HepG2 (cell line): Measurements from ENCODE around the gene CNNM4. TPM values are rescaled to one million over a fixed set of nuclear protein-coding genes. Genes with fewer than 3 reads are reported as not detected.
A peak's percentile ranks its signal among the peaks of the same experiment; 100 is the strongest.

ENCODE experiments used
- ARNT2 ChIP-seq: sonication (generic); formaldehyde crosslinking; IDR thresholded peaks from 2 replicates; pipeline ENCODE4 v1.8.0; 2022; ENCODE audit warnings: mild to moderate bottlenecking, low read depth, missing genetic modification reagents, moderate library complexity
- CREM ChIP-seq, 2 experiments: sonication (generic) in 1 of 2; formaldehyde crosslinking in 1 of 2; IDR thresholded peaks; 2 replicates each; pipeline versions ENCODE4 v1.4.0 to v1.6.1; 2016 to 2020; ENCODE audit warnings: antibody characterized with exemption in 1 of 2, mild to moderate bottlenecking in 1 of 2, missing genetic modification reagents in 1 of 2
- ETV6 ChIP-seq: sonication (generic); formaldehyde crosslinking; conservative IDR thresholded peaks from 2 replicates; pipeline ENCODE4 v1.4.0; 2020; ENCODE audit warnings: missing genetic modification reagents
- HMGXB4 ChIP-seq, 2 experiments: sonication (generic) in 1 of 2; formaldehyde crosslinking in 1 of 2; IDR thresholded peaks; 2 replicates each; pipeline versions ENCODE4 v1.4.0 to v1.6.1; 2018 to 2020; ENCODE audit warnings: missing genetic modification reagents in 2 of 2, borderline replicate concordance in 1 of 2, low read depth in 1 of 2, mild to moderate bottlenecking in 1 of 2, missing biosample characterization in 1 of 2
- KDM1A ChIP-seq: IDR thresholded peaks from 2 replicates; pipeline ENCODE4 v1.6.1; 2016; ENCODE audit warnings: missing compliant biosample characterization
- KLF13 ChIP-seq: sonication (generic); formaldehyde crosslinking; IDR thresholded peaks from 2 replicates; pipeline ENCODE4 v1.4.0; 2020; ENCODE audit warnings: mild to moderate bottlenecking, missing genetic modification reagents
- MBD4 ChIP-seq: IDR thresholded peaks from 2 replicates; pipeline ENCODE4 v1.6.1; 2012; ENCODE audit warnings: low read length, inconsistent platforms, borderline replicate concordance
- NFIC ChIP-seq: IDR thresholded peaks from 2 replicates; pipeline ENCODE4 v1.6.1; 2012; ENCODE audit warnings: mild to moderate bottlenecking, low read length, inconsistent platforms
- NR2F2 ChIP-seq: IDR thresholded peaks from 2 replicates; pipeline ENCODE4 v1.6.1; 2012; ENCODE audit warnings: low read depth, inconsistent platforms, borderline replicate concordance
- NR2F6 ChIP-seq, 2 experiments: IDR thresholded peaks; 2 replicates each; pipeline ENCODE4 v1.6.1; 2016; ENCODE audit warnings: antibody characterized with exemption in 1 of 2, mild to moderate bottlenecking in 1 of 2
- PREB ChIP-seq: sonication (generic); formaldehyde crosslinking; IDR thresholded peaks from 2 replicates; pipeline ENCODE4 v1.4.0; 2020; ENCODE audit warnings: missing genetic modification reagents
- ZC3H4 ChIP-seq: sonication (generic); formaldehyde crosslinking; IDR thresholded peaks from 2 replicates; pipeline ENCODE4 v1.4.0; 2020; ENCODE audit warnings: missing genetic modification reagents, borderline replicate concordance
- ZIK1 ChIP-seq: sonication (generic); formaldehyde crosslinking; IDR thresholded peaks from 2 replicates; pipeline ENCODE4 v1.5.0; 2020; ENCODE audit warnings: mild to moderate bottlenecking, low read depth, missing genetic modification reagents, borderline replicate concordance
- ZNF367 ChIP-seq: sonication (generic); formaldehyde crosslinking; IDR thresholded peaks from 2 replicates; pipeline ENCODE4 v1.4.0; 2020; ENCODE audit warnings: missing genetic modification reagents, borderline replicate concordance
- ZNF572 ChIP-seq: sonication (generic); formaldehyde crosslinking; IDR thresholded peaks from 2 replicates; pipeline ENCODE4 v1.5.1; 2020; ENCODE audit warnings: mild to moderate bottlenecking, missing genetic modification reagents
- polyA plus RNA-seq, 8 experiments: library from polyadenylated mRNA; depleted of rRNA in 3 of 8; stranded (reverse) in 7 of 8; unstranded in 1 of 8; fragments of >200 nt; fragmentation: Illumina TruSeq in 4 of 8; extraction: Trizol in 4 of 8; gene quantifications; 2 replicates each; pipeline versions ENCODE4 v1.2.1 to v1.2.3, GENCODE V29; 2011 to 2016; ENCODE audit warnings: low read depth in 4 of 8, missing spikeins in 1 of 8, mixed read lengths in 1 of 8; ENCODE audit not compliant: insufficient read depth in 1 of 8
- total RNA-seq, 5 experiments: library from RNA; depleted of rRNA; stranded (reverse); fragments of >200 nt; fragmentation: Illumina TruSeq; extraction: Trizol; gene quantifications; 2 replicates each; pipeline ENCODE4 v1.2.3, GENCODE V29; 2016; ENCODE audit warnings: low read depth in 1 of 5
- TF ChIP-seq, protein P1 (sequence below): sonication (generic); formaldehyde crosslinking; IDR thresholded peaks from 2 replicates; pipeline ENCODE4 v1.8.0; 2022; ENCODE audit warnings: low read depth, missing genetic modification reagents
- TF ChIP-seq, protein P2 (sequence below): sonication (generic); formaldehyde crosslinking; IDR thresholded peaks from 2 replicates; pipeline ENCODE4 v1.8.1; 2023; ENCODE audit warnings: mild to moderate bottlenecking, missing genetic modification reagents, borderline replicate concordance
- TF ChIP-seq, protein P3 (sequence below): sonication (generic); formaldehyde crosslinking; IDR thresholded peaks from 2 replicates; pipeline ENCODE4 v1.4.0; 2020; ENCODE audit warnings: mild to moderate bottlenecking, missing genetic modification reagents, borderline replicate concordance

CNNM4 gene
- total and polyA plus RNA-seq, 2 of the 13 experiments (the other 11 are each of a cell fraction or from before 2014, with no cell fraction given) = 5.9 to 8.4 TPM

- TF ChIP-seq, protein P1, sequence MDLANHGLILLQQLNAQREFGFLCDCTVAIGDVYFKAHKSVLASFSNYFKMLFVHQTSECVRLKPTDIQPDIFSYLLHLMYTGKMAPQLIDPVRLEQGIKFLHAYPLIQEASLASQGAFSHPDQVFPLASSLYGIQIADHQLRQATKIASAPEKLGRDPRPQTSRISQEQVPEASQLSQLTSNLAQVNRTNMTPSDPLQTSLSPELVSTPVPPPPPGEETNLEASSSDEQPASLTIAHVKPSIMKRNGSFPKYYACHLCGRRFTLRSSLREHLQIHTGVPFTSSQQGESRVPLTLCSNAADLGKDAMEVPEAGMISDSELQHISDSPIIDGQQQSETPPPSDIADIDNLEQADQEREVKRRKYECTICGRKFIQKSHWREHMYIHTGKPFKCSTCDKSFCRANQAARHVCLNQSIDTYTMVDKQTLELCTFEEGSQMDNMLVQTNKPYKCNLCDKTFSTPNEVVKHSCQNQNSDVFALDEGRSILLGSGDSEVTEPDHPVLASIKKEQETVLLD = 0 out of 2 replicates have a peak, but pooled peaks have one; percentile 31
- TF ChIP-seq MBD4 = no peak
- TF ChIP-seq KDM1A (CRISPR knock-in tag) = no peak
- peak; percentile 96 for TF ChIP-seq ARNT2
- no peak; the same call in 1 of the 2 replicates for TF ChIP-seq NR2F2
- TF ChIP-seq CREM (IDR thresholded peaks at IDR 0.05) = no peak
- peak; percentile 32 for TF ChIP-seq CREM (CRISPR knock-in tag; IDR thresholded peaks at IDR 0.05)
- peak; percentile 63 for TF ChIP-seq ZIK1 (CRISPR knock-in tag)
- no peak for TF ChIP-seq NR2F6 (IDR thresholded peaks at IDR 0.05)
- TF ChIP-seq NR2F6 (CRISPR knock-in tag; IDR thresholded peaks at IDR 0.05) = peak; percentile 35; the same call in 1 of the 2 replicates
- peak; percentile 57; the same call in 1 of the 2 replicates for TF ChIP-seq KLF13 (CRISPR knock-in tag)
- peak; percentile 96 to 99 for TF ChIP-seq HMGXB4 (CRISPR knock-in tag; IDR thresholded peaks at IDR 0.05; ENCODE audit: borderline replicate concordance in 1 of 2, low read depth in 1 of 2)
- TF ChIP-seq, protein P2, sequence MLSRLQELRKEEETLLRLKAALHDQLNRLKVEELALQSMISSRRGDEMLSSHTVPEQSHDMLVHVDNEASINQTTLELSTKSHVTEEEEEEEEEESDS (CRISPR knock-in tag) = no peak
- 0 out of 2 replicates have a peak, but pooled peaks have one; percentile 61 for TF ChIP-seq ZNF572 (CRISPR knock-in tag)
- TF ChIP-seq, protein P3, sequence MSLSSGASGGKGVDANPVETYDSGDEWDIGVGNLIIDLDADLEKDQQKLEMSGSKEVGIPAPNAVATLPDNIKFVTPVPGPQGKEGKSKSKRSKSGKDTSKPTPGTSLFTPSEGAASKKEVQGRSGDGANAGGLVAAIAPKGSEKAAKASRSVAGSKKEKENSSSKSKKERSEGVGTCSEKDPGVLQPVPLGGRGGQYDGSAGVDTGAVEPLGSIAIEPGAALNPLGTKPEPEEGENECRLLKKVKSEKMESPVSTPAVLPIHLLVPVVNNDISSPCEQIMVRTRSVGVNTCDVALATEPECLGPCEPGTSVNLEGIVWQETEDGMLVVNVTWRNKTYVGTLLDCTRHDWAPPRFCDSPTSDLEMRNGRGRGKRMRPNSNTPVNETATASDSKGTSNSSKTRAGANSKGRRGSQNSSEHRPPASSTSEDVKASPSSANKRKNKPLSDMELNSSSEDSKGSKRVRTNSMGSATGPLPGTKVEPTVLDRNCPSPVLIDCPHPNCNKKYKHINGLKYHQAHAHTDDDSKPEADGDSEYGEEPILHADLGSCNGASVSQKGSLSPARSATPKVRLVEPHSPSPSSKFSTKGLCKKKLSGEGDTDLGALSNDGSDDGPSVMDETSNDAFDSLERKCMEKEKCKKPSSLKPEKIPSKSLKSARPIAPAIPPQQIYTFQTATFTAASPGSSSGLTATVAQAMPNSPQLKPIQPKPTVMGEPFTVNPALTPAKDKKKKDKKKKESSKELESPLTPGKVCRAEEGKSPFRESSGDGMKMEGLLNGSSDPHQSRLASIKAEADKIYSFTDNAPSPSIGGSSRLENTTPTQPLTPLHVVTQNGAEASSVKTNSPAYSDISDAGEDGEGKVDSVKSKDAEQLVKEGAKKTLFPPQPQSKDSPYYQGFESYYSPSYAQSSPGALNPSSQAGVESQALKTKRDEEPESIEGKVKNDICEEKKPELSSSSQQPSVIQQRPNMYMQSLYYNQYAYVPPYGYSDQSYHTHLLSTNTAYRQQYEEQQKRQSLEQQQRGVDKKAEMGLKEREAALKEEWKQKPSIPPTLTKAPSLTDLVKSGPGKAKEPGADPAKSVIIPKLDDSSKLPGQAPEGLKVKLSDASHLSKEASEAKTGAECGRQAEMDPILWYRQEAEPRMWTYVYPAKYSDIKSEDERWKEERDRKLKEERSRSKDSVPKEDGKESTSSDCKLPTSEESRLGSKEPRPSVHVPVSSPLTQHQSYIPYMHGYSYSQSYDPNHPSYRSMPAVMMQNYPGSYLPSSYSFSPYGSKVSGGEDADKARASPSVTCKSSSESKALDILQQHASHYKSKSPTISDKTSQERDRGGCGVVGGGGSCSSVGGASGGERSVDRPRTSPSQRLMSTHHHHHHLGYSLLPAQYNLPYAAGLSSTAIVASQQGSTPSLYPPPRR = peak; percentile 51; the same call in 1 of the 2 replicates
- peak; percentile 61 for TF ChIP-seq ETV6 (CRISPR knock-in tag)
- TF ChIP-seq ZC3H4 = peak; percentile 24; the same call in 1 of the 2 replicates
- TF ChIP-seq PREB = 0 out of 2 replicates have a peak, but pooled peaks have one; percentile 76
- TF ChIP-seq ZNF367 = 0 out of 2 replicates have a peak, but pooled peaks have one; percentile 60
- no peak for TF ChIP-seq NFIC
Measured at GRCh38 chr2:96857667-96858372, 97.1 kb downstream of the CNNM4 start, which contains the start of gene ANKRD39 (continued).
